NT2/D1 (cell line): ENCODE results near the gene PGBD1.

ENCODE experiments used
- YY1 ChIP-seq: IDR thresholded peaks from 2 replicates; pipeline ENCODE4 v1.6.1; 2011; ENCODE audit not compliant: insufficient read length, insufficient read depth
- ZNF274 ChIP-seq: IDR thresholded peaks from 2 replicates; pipeline ENCODE4 v1.6.1; 2011; ENCODE audit warnings: mild to moderate bottlenecking, low read depth, low read length

DNA sequence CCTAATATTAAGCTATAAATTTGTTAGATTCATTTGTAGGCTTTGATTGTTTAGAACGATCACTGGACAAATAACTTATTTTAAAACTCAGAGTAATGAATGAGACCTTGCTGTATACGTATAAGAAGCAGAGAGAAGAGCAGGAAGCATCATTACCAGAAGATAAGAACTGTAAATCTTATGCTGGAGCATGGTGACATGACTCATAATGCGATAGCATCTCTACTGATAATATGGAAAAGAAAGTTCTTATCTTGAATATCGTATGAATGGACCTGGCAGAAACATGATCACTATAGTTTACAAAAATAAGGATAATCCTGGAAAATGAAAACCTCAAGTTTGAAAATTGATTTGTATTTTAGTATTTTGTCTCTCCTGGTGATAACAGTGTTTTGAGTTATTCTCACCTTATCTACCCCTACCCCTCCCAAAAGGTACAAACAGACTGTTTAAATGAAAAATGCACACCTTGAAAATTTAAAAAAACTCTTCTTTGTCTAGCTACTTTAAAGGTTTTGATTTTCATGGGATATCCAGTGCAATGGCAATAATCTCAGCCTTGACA lies 16.5 kb upstream of the PGBD1 start:
- no peak for TF ChIP-seq YY1
- TF ChIP-seq ZNF274, result no peak
